Fibroblast of skin of left quadriceps (primary cell): ENCODE measurements around the gene SHC1.

ENCODE experiments used
- DNase-seq, 2 experiments: peaks; one replicate each; pipeline ENCODE4 v3.0.0-alpha.2; 2013; ENCODE audit warnings: low read depth in 2 of 2

The SHC1 gene, protein sequence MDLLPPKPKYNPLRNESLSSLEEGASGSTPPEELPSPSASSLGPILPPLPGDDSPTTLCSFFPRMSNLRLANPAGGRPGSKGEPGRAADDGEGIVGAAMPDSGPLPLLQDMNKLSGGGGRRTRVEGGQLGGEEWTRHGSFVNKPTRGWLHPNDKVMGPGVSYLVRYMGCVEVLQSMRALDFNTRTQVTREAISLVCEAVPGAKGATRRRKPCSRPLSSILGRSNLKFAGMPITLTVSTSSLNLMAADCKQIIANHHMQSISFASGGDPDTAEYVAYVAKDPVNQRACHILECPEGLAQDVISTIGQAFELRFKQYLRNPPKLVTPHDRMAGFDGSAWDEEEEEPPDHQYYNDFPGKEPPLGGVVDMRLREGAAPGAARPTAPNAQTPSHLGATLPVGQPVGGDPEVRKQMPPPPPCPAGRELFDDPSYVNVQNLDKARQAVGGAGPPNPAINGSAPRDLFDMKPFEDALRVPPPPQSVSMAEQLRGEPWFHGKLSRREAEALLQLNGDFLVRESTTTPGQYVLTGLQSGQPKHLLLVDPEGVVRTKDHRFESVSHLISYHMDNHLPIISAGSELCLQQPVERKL

GRCh38 chr1:154970631-154971340 is at the start of gene SHC1:
SHC1 (minus strand) TSS chr1:154970747; CDS start chr1:154970526, 221 bp downstream.
- DNase-seq = peak; percentile 88 to 89

DNA sequence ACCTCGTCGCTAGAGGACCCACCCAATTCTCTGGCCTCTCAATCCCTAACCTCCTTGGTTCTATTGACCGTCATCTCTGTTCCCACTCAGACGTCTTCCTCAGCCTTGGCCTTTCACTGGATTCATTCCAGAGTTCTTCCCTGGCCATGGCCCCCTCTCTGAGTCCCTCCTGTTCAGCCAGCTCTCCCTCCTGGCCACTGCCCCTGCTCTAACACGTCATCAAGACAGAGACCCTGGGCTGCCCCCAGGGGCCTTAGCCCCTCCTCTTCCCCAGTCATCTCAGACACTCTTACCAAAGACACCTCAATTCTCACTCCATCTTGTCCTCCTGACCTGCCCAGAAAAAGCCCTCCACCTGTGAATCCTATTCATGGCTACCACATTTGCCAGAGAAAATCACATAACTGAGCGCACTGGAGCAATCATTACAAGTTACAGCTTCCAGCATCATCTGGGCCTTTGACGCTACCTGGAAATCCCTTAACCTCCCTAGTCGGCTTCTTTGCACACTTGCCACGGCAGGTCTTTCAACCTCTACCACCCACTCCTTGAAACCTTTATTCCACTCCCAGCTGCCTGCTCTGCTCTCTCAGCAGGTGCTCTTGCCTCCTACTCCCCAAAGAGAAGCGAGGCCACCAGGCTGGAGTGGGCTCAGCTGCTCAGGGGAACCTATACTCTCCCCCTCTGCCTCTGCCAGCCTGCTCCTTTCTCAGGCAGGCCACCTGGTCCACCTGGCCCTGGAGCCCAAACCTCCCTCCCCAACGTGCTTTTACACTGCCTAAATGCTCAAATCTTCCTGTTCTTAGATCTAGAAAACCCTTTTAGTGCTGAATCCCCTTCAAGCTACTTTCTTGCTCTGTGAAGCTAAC is 49.1 kb upstream of the SHC1 start:
- no peak for DNase-seq

- DNase-seq = no peak
These were observed 48.2 kb upstream of the SHC1 start for GRCh38 chr1:155018617-155019348.

DNA sequence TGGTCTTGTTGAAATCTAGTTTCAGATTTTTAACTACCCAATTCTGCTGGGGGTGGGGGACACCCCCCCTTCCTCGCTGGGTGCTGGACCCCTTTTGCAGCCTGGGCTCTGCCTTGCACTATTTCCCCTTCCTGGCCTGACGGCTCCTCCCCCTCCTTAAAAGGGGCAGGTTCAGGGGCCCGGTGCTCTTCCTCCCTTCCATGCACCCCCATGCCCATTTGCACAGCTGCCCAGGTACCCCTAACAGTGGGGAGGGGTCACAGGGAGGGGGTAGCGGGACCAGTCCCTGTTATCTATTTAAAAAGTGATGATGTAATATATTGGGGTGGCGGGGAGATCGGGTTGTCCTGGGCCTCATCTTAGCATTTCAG is 47.4 kb upstream of the SHC1 start:
- no peak for DNase-seq

DNA sequence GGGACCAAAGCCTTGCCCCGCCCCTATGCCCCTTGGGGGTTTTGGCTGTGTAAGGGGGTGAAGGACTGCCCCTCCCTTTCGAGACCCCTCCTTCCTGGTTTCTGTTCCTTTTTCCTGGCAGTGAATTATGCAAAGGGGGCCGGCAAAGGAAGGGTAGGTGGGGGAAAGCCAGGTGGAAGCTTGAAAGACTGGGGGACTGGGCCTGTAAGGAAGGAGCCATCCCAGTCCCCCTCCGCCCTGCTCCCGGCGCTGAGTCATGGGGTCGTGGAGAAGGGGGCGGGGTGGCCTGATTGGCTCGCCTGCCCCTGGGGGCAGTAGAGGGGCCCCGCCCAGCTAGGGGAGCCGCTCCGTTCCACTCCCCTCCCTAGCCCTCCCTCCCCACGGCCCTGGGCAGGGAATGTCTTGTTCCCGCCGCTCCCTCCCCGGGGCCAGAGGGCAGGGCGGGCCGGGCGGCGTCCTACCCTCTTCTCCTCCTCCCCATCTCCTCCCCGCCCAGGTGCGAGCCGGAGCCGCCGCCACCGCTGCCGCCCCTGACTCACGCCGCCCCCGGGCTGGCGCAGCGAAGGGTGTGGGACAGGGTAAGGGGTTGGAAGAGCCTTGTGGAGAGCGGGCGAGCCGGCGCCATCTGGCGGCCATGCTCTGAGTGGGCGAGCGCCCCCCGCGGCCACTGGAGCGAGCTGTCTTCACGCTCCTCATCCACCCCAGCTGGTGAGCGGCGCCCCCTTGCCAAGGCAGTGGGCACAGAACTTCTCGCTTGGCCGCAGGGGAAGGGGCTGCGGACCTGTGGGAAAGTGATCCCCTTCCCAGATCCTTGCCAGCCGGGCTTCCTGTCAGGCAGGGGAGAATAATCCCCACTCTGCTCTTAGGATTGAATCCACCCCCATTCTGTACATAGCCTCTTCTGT is 46.7 kb upstream of the SHC1 start:
- DNase-seq = peak; percentile 58 to 65

- no peak for DNase-seq
These were observed 45.8 kb upstream of the SHC1 start for GRCh38 chr1:155016231-155016831.

- no peak for DNase-seq
These were observed 45.1 kb upstream of the SHC1 start for GRCh38 chr1:155015527-155016230.

GRCh38 chr1:155014709-155015508 is 44.4 kb upstream of the SHC1 start:
- DNase-seq = no peak

DNA sequence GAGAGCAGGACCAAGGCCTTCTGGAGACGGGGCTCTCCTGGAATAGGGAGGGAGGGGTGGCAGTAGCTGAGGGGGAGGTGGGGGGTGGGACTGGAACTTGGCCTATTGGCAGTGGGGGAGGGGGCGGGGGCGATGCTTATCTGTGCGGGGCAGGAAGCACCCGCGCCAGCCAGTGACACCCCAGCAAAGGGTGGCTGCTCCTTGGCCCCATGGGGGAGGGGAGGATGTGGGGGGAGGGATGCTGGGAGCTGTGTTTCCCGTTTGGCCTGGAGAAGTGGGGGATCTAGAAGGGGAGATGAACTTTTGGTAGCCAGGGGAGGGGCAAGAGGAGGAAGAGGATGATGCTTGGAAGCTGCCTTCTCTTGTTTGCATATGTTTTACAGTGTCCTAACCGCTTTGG is 43.1 kb upstream of the SHC1 start:
- DNase-seq = no peak

- no peak for DNase-seq
These were observed 42.4 kb upstream of the SHC1 start for GRCh38 chr1:155012776-155013602.

GRCh38 chr1:155012026-155012546 is 41.5 kb upstream of the SHC1 start:
- no peak for DNase-seq

DNA sequence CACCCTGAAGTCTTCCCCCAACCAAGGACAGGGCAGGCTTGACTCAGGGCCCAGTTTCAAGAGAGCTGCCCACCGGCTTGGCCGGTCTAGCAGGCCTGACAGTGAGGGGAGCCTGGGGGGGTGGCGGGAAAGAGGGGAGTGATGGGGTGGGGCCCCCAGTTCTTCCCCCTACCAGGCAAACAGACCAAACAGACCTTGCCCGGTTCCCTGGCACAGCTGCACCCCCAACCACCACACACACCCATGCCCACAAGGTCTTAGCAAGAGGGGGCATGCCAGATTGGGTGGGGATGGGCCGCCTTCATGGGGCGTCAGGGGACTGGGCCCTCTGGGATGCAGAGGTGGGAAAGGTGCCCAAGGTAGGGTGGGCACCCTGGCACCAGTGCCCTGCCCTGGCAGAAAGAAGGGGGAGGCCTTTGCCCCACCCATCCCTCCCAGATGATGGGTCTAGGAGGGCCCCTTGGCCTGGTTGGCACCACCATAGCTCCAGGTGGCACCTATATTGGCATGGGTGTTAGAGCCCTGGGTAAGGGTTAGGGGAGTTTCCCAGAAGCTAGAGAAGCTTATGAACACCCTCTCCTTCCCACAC is 41.0 kb upstream of the SHC1 start:
- DNase-seq = no peak

DNA sequence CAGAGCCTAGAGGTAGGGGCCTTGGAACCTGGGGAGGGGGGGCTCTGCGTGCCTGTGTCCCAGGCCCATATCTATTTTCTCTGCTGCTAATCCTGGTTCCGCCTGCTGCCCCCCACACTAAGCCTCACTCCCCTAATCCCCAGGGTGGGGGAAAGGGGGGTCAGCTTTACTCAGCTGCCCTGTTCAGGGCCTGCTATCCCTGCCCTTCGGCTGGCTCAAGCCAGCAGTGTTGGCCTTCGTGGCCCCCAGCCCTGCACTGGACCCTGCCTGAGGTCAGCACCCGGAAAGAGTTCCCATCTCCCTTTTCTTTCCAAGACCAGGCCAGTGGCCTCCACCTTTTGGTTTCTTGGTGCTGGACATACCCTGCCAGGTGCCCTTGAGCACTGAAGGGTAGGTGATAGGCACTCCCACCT is 40.5 kb upstream of the SHC1 start:
- DNase-seq = no peak

DNA sequence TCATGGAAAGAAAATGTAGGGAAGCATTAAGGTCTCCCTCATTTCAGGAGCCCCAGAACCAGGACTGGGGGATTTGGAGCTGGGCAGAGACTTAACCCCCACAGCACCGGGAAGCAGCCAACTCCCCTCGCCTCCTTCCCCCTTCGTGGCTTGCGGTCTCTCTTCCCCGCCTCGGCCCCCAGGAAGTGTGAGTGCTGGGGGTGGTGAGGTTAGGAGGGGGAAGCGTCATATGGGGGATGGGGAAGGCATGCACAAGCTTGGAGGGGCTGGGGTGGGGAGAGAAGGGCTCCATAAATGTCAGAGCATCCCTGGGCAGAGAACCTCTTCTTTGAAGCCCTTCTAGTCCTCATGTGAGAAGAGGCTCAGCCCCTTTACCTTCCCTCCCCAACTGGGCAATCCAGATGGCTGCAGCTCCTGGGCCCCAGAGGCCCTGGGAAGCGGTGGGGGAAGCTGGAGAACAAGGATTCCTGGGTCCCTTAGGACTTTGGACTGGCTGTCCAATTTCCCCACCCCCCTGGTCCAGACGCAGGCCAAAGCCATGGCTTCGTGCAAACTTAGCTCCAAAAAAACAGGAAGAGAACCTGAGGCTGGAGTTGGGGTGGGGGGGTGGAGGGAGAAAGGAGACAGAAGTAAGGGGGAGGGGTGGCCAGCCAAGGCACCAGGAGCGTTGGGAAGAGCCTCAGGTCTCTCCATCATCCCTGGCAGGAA is 39.8 kb upstream of the SHC1 start:
- DNase-seq = no peak

GRCh38 chr1:155009742-155010141 is 39.2 kb upstream of the SHC1 start:
- DNase-seq = no peak

GRCh38 chr1:155009221-155009711 is 38.7 kb upstream of the SHC1 start:
- DNase-seq = no peak
